ENCODE results near the gene RRBP1. TPM values are rescaled to one million over a fixed set of nuclear protein-coding genes. Genes with fewer than 3 reads are reported as not detected.

Gene RRBP1
- total and polyA plus RNA-seq, 2 donors (not counting 3 experiments of a cell fraction or from before 2014, with no cell fraction given): 50.3 to 236 TPM

- dilution Hi-C loops (cut with MboI; ENCODE audit: extremely low pct_ligation_motif_present, low sequenced_read_pairs) (no loop called here), intact Hi-C loops (cut with micrococcal nuclease) (no loop called here)
- H3K27me3 ChIP-seq (ENCODE audit: control insufficient read depth in 2 of 2, insufficient read depth in 2 of 2, low read length in 2 of 2): no peaks in the 10 kb centered on the region
- peaks cover 10 to 86% of the 10 kb centered on the region in 2 experiments for H3K36me3 ChIP-seq (ENCODE audit: control insufficient read depth in 2 of 2, extremely low read depth in 1 of 2, insufficient read depth in 2 of 2, low read length in 2 of 2)
- no peak for FAIRE-seq
- H4K20me1 ChIP-seq (replicated peaks; ENCODE audit: control insufficient read depth, extremely low read depth, insufficient read depth, low read length): no peaks in the 10 kb centered on the region
- POLR2A ChIA-PET: no interaction called here
- no peak overlapping the region for H3K27ac ChIP-seq (ENCODE audit: insufficient read depth, low read depth, low read length)
- H3K4me2 ChIP-seq (ENCODE audit: insufficient read depth, low read length): no peak overlapping the region
- BruUV-seq (replicated peaks): no TSS peak
- no peak overlapping the region for H3K4me3 ChIP-seq (replicated peaks in 1 of 3; ENCODE audit: insufficient read depth in 1 of 3, low read depth in 1 of 3, low read length in 3 of 3)
- no peaks in the 10 kb centered on the region for H3K79me2 ChIP-seq (ENCODE audit: control insufficient read depth, insufficient read depth, low read length)
- CTCF ChIA-PET: interaction anchor here (1.3 to 7.7 kb wide), 2 partner anchors 83 kb away, joined by 5 to 89 read pairs; no protein-coding TSS in a partner anchor
- no peak for TF ChIP-seq FOS (IDR thresholded peaks at IDR 0.05; ENCODE audit: borderline replicate concordance, insufficient read depth, low read length)
- no peak for TF ChIP-seq MYC (IDR thresholded peaks at IDR 0.05; ENCODE audit: low read depth, low read length)
- no peak for TF ChIP-seq POLR2AphosphoS5 (IDR thresholded peaks at IDR 0.05; ENCODE audit: insufficient read depth, low read depth, low read length)
- TF ChIP-seq CTCF (IDR thresholded peaks at IDR 0.05; ENCODE audit: extremely low read depth in 1 of 2, insufficient read depth in 1 of 2, low read depth in 1 of 2, low read length in 2 of 2): no peak
- no peak for TF ChIP-seq JUN (IDR thresholded peaks at IDR 0.05; ENCODE audit: borderline replicate concordance, insufficient read depth, insufficient read length, low read depth)
- TF ChIP-seq POLR2A (IDR thresholded peaks at IDR 0.05; ENCODE audit: low read depth, low read length): no peak
- TF ChIP-seq EZH2 (IDR thresholded peaks at IDR 0.05; ENCODE audit: borderline replicate concordance, low read depth, low read length, severe bottlenecking): no peak
- TF ChIP-seq MAX (IDR thresholded peaks at IDR 0.05; ENCODE audit: insufficient read depth, insufficient read length): no peak
- no peaks in the 10 kb centered on the region for H3K9me1 ChIP-seq (replicated peaks; ENCODE audit: control insufficient read depth, extremely low read depth, insufficient read depth, low read length)
- no peaks in the 10 kb centered on the region for H3K9me3 ChIP-seq (replicated peaks; ENCODE audit: control insufficient read depth, insufficient read depth, low read length)
- DNase-seq (ENCODE audit: low read depth, low spot score): no peak
- H3K9ac ChIP-seq (replicated peaks; ENCODE audit: extremely low read depth, insufficient read depth, low read length): no peak overlapping the region
- no peak overlapping the region for H2AFZ ChIP-seq (ENCODE audit: low read depth, low read length)
- H3K4me1 ChIP-seq (ENCODE audit: control insufficient read depth, extremely low read depth, insufficient read depth, low read length): no peaks in the 10 kb centered on the region
Observed at GRCh38 chr20:17619351-17620093, 62.5 kb downstream of the RRBP1 start.
